ENCODE results near the gene AKR1B15. TPM values are rescaled to one million over a fixed set of nuclear protein-coding genes. Genes with fewer than 3 reads are reported as not detected.
"Not testable (repeated sequence)": the region's sequence is repeated elsewhere in the genome, so short reads cannot be mapped to it uniquely, and the experiment has no call there.

The AKR1B15 gene
- total RNA-seq, 1 donor from 2014 or later = not detected

DNA sequence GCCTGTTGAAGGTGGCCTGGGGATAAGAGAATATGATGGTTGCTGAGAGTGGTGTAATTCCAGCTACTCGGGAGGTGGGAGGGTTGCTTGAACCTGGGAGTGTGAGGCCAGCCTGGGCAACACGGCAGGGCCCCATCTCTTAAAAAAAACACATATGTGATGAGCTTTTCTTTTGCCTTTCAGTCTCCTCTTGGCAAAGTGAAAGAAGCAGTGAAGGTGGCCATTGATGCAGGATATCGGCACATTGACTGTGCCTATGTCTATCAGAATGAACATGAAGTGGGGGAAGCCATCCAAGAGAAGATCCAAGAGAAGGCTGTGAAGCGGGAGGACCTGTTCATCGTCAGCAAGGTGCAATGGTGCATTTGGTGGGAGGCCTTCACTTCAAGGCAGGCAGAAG lies 18.4 kb upstream of the AKR1B15 start:
- no peak for DNase-seq (ENCODE audit: low spot score)
- intact Hi-C loops (cut with DNase I) = no loop called here

DNA sequence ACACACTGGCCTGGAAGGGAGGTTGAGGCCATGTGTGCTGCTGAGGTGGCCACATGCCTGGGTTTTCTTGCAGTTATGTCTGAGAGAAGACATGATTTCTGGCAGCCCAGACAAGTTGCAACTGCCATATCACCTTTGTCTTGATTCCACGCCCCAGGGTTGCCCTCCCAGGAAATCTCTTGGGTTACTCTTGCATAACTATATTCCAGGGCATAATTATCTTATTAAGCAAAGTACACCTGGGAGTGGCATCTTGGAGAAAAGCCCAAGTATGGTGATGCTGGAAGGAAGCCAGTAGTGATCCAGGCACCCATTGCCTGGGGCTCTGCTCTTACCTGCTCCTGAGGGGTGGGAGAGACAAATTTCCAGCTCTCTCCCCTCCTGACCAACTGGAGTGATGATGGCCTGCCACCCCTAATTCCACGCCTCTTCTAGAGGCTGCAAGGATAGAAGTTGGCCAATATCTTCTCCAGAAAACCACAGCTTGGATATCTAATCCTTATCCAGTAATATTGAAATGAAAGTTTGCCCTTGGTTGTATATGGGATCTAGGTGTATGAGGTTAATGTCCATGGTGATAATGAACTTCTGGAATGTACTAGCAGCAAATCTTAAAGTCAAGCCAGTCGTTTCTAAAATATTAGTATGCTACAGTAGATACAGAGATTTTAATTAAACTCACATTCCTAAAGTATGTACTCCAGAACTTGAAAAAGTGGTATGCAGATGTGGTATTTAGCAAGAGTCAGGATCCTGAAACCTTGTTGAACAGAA lies 16.5 kb upstream of the AKR1B15 start:
- no peak for DNase-seq (ENCODE audit: low spot score)
- intact Hi-C loops (cut with DNase I) = no loop called here

DNA sequence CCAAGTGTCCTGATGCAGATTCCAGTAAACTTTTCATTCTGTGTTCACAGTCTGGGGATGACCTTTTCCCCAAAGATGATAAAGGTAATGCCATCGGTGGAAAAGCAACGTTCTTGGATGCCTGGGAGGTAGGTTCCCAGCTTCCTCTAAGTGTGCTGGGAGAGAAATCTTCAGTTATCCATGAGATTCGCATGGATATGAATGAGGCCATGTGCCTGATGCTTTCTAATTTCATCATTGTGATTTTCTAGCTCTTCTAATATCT lies 16.0 kb upstream of the AKR1B15 start:
- no peak for DNase-seq (ENCODE audit: low spot score)
- intact Hi-C loops (cut with DNase I) = no loop called here

DNA sequence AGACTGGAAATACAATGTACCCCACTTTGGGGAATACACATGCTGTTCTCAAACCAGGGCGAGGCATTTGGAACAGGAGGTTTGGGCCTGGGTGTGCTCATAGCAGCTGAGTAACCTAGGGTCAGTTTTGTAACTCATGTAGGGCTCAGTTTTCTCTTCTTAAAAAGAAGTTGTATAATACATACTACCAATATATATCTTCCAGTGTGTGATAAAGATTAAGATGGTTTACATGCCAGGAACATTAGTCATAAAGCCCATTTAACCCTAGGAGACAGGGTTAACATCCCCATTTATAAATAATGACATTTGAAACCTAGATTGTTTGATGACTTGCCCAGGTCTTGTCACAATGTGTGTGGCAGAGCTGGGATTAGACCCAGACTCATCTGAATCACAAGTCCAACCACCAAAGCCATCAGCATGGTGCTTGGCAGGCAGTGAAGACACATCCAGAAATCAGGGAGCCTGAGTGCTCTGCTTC lies 15.6 kb upstream of the AKR1B15 start:
- intact Hi-C loops (cut with DNase I) = no loop called here
- no peak for DNase-seq (ENCODE audit: low spot score)

DNA sequence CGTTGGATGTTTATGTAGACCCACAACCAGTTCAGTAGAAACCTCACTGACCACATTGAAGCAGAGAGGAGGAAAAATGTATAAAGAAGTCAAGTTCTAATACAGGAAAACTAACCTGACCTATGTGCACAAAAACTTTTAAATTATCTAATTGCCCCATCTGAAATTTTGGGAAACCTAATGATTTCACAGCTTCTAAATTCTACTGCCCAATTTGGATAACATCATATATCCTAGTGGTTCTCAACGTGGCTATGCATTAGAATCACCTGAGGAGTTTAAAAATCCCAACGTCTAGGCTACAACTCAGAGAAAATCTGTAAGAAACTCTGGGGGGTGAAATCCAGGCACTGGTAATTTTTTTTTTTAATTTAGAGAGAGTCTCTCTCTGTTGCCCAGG lies 14.3 kb upstream of the AKR1B15 start:
- intact Hi-C loops (cut with DNase I) = no loop called here
- DNase-seq (ENCODE audit: low spot score) = no peak

DNA sequence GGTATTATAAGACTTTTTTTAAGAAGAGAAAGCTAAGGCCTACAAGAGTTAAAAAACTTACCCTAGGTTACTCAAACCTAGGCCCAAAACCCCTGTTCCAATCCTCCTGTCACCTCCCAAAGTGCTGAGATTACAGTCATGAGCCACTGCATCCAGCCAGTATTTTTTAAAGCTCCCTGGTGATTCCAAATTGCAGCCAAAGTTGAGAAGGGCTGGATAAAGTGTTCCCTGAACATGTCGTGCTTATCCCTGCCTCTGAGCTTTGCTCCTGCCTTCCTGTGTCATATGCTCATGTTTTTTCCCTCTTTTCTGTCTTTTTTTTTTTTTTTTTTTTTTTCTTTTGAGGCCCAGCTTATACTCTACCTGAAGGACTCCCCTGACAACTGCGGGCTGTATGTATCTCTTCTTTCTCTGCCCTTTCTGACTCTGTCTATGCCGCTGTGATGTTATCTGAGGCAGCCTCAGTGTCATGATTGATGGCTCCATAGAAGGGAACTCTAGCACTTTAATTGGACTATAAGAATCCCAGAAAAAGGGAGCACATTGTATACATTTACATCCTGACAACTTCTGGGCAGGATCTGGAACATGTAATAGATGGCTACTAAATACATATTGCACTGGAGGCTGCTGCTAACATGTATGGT lies 13.5 kb upstream of the AKR1B15 start:
- no peak for DNase-seq (ENCODE audit: low spot score)
- intact Hi-C loops (cut with DNase I) = no loop called here

DNA sequence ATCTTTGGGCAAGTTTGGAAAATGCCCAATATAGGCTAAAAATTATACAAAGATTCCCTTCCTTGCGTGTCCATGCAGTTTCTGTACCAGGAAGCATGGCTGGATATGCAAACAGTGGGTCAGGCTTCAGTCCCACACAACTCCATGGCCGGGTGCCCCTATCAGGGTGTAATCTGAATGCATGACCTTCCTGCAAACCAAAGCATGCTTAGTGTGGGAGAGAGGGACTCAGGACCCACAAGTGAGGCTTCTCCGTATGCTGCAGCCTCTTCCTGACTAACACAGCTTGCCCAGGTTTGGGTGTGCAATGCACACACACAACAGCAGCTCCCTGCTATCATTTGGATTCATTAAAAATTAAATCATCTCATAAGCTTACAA lies 13.0 kb upstream of the AKR1B15 start:
- intact Hi-C loops (cut with DNase I) = no loop called here
- DNase-seq (ENCODE audit: low spot score) = no peak

DNA sequence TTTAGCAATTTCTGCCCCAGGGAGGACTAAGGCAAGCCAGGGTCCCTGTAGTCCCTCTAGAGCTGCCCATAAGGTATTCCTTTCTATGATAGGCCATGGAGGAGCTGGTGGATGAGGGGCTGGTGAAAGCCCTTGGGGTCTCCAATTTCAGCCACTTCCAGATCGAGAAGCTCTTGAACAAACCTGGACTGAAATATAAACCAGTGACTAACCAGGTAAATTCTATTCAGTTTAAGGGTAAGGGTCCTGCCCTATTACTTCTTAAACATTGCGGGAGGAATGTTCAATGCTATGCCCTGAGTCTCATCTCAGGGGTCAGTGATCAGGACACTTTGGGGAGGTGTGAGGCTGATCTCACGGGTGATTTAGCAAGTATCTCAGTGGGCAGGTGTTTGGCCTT lies 12.4 kb upstream of the AKR1B15 start:
- intact Hi-C loops (cut with DNase I) = not testable (repeated sequence)

DNA sequence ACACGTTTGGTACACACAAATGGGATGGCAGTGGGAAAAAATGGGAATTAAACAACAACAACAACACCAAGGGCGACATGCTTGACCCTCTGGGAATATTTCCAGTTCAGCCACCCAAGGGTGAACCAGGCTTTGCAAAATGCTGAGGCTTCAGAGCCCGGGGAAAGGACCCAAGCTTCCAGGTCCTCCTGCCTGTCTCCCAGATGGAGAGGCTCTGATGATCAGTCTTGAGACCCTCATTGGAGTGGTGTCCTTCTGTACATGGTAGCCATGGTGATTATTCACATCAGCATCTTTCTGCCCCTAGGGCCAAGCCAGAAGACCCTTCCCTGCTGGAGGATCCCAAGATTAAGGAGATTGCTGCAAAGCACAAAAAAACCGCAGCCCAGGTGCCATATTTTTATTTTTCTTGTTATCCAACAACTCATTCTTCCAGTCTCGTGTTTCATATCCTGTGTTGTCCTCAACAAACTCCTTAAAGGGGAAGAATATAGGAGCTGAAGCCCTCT lies 11.6 kb upstream of the AKR1B15 start:
- intact Hi-C loops (cut with DNase I) = not testable (repeated sequence)

More for the DNA sequence above, 12.4 kb upstream of the AKR1B15 start:
- DNase-seq (ENCODE audit: low spot score) = not testable (repeated sequence)

DNA sequence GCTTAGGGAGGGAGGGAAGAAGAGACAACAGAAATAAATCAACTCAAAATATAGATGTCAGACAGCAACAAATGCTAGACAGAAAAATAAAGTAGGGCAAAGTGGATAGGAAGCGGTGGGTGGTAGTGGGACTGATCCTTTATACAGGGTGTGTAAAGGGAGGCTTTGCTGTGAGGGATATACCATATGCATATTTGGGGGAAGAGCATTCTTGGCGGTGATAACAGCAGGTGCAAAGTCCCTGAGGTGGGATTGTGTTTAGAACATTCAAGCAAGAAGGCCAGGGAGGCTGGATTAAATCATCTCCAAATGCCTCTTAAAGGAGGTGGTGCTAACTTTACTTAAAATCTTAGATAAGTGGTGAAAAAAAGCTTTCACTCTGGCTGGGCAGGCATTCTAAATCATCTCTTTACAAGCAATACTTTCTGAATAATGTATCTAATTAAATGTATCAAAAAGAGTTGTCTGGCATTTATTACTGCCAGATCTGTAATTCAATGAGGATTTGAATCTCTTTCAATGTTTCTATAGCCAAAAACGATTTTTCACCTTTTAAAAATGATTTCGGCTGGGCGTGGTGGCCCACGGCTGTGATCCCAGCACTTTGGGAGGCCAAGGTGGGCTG lies 9.4 kb upstream of the AKR1B15 start:
- DNase-seq (ENCODE audit: low spot score) = no peak
- intact Hi-C loops (cut with DNase I) = no loop called here

More for the DNA sequence above, 11.6 kb upstream of the AKR1B15 start:
- DNase-seq (ENCODE audit: low spot score) = not testable (repeated sequence)

DNA sequence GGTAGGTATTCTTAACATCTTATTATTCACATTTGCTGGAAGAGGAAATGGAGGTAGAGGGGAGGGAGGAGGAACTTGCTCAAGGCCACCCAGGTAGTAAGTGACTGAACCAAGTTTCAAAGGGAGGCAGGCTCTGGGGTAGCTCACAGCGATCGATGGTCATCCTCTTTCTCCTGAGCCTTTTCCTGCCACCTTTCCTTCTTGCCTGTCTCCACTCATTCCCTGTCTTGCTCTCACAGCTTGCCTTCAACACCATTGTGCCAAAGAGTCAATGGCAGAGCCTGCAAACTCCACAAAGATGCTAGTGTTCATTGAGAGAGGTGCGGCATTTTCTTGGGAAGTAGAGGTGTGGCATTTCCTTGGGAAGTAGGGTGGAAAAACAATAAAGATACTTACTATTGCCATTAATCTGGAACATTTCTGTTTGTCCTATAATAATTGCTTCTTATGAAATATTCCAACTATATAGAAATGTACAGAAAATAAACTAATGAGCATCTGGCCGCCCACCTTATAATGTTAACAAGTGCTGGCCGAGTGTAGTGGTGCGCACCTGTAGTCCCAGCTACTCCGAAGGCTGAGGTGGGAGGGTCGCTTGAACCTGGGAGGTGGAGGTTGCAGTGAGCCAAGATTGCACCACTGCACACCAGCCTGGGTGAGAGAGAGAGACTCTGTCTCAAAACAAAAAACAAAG lies 7.3 kb upstream of the AKR1B15 start:
- DNase-seq (ENCODE audit: low spot score); intact Hi-C loops (cut with DNase I): not testable (repeated sequence)

DNA sequence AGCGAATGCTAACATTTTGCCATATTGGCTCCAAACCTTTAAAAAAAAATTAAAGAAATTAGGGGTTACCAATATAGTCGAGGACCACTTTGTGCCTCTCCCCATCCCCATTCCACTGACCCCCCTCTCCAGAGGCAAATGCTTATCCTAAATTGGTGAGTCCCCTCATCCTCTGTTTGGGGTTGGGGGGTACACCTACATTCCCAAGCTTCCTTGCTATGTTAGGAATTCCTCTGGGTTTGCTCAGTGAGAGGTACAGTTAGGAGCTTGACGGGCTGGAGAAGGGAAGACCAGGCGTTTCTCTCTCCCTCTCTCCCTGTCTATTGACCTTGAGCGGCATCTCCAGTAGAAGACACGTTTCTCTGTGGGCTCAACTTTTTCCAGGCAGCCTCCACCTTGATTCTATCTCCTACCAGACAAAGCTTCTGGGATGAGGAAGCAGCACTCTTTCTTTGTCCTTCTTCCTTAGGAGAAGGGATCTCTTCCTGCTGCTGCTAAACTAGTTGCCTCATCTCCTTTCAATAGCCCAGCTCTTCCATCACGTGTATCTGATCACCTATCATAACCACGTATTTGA lies 6.6 kb upstream of the AKR1B15 start:
- intact Hi-C loops (cut with DNase I) = no loop called here
- DNase-seq (ENCODE audit: low spot score) = no peak

DNA sequence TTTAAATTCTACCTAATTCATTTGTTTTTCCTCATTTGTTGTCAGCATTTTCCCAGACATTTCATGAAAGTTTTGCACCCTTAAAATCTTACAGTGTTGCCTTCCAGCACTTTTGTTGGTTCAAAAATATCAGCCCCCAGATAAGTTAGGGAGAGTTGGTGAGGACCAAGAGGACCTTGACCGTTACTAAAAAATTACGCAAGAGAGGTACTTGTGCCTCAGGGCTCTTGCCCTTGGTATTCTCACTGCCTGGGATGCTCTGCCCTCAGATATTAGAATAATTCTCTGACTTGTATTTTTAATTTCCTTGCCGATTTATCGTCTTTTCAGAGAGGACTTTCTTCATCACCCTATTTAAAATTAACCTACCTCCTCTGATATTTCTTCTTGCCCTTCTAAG lies 3.5 kb upstream of the AKR1B15 start:
- DNase-seq (ENCODE audit: low spot score) = no peak
- intact Hi-C loops (cut with DNase I) = no loop called here

DNA sequence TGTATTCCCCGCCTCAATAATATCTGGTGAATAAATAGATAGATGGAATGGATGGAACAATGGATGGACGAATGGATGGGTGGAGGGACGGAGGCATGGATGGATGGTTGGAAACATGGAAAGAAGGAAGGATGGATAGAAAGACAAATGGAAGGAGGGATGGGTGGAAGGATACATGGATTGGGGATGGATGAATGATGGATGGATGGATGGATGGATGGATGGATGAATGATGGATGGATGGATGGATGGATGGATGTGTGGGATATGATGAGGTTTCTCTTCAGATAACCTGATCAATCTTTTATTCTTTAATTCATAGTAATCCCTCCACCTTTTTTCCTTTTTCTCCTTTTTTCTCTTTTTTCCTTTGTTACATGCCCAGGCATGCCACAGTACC lies 3.0 kb upstream of the AKR1B15 start:
- intact Hi-C loops (cut with DNase I) = no loop called here
- DNase-seq (ENCODE audit: low spot score) = no peak

DNA sequence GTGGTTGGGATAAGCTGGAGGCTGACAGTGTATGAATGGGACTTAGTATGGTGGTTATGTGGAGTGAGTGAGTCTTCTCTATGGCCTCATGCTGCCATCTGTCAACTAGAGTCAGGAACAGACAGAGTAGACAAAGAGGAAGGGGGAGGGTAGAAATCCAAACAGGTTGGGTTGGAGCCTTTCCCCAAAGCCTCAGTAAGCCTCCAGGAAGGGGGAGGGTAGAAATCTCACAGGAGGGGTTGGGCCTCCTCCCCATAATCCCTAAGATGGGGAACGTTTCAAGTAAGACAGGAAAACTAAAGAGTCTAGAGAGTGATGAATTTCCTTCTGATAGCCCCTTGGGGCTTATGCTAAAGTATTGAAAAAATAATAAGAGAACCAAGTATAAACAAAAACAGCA lies 2.0 kb upstream of the AKR1B15 start:
- no peak for DNase-seq (ENCODE audit: low spot score)
- intact Hi-C loops (cut with DNase I) = no loop called here

DNA sequence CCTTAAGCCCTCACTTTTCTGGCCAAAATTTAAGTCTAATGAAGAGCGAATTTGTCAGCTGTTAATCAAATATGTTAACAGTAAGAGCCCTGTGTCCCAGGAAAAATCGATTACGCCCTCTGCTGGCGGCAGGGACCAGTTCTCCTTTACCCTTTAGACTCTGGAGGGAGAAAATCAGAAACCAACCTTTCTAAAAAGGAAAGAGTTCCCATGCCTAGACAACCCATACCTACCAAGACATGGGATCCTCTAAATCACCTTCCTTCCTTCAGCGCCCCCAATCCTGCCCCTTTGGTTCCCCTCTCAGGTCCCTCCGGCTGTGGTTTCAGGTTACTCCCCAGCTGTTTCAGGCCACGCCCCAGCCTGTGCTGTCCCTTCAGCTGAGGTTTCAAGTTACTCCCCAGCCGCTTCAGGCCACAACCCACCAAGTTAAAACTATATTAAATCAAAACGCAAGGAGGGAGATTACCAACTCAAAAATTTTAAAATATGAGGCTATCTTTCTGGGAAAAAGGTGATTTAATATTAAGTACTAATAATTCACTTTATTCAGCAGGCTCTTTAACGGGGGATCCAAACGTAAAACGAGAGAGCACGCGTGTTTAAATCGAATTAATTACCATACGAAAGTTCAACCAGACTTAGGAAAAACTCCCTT lies 1.4 kb upstream of the AKR1B15 start:
- DNase-seq (ENCODE audit: low spot score) = peak; percentile 85
- intact Hi-C loops (cut with DNase I) = loop anchor here (1.0 kb wide), 1 partner anchor 59 kb away; no protein-coding TSS in a partner anchor

DNA sequence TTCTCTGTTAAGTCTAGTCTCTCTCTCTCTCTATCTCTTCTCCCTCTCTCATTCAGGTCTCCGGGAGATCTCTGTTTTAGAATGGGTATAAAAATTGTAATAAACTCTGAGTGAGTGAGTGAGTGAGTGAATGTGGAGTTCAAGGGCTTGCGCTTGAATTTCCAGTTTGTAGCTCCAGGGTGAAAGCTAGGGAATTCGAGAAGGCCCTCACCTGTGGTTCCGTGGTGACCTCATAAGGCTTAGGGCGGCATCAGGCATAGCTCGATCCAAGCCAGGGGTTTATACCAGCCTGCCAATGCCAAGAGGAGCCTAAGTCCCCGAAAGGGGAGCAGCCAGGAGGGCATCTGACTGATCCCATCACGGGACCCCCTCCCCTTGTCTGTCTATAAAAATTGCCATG lies 456 bp downstream of the AKR1B15 start:
- intact Hi-C loops (cut with DNase I) = no loop called here
- DNase-seq (ENCODE audit: low spot score) = no peak

DNA sequence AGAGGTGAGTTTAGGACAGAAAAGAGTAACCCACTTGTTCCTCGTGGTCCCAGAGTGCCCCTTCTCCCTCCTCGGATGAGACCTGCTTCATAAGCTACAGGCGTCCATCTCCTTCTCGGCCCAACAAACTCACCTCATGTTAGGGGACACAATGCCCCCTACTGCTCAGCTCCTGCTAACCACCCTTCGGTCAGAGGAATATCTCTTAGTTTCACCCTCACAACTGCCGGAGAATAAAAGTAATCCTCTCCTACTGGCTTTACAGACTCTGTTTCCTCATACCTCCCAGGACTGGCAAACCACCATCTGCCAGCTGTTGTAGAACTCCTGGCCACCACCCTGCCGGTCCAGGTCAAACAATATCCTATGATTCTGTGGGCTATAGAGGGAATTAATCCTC lies 3.2 kb downstream of the AKR1B15 start:
- DNase-seq (ENCODE audit: low spot score) = no peak
- intact Hi-C loops (cut with DNase I) = no loop called here

DNA sequence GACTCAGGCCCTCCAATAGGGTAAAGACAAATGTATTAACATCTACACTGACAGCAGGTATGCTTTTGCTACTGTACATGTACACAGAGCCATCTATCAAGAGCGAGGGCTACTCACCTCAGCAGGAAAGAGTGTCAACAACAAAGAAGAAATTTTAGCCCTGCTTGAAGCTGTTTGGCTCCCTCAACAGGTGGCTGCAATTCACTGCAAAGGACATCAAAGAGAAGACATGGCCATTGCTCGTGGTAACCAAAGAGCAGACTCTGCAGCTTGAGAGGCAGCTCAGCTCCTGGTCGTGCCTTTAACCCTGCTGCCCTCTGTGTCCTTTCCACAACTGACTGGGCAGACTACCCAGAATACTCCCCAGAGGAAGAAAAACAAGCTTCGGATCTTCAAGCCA lies 5.1 kb downstream of the AKR1B15 start:
- intact Hi-C loops (cut with DNase I) = no loop called here
- DNase-seq (ENCODE audit: low spot score) = no peak

Data from cardiac septum (tissue), 1 donor.